ENCODE data around the gene TBL3. TPM values are rescaled to one million over a fixed set of nuclear protein-coding genes. Genes with fewer than 3 reads are reported as not detected.

The TBL3 gene
- total and polyA plus RNA-seq, 3 donors from 2014 or later, result 77.1 to 109 (median 83.4) TPM

- Histone ChIP-seq H3K27ac (peak within 1 kb of the TSS; percentile 86 to 97), H3K4me1 (peaks cover 20% of the 10 kb centered on the region), H3K27me3 (no peaks in the 10 kb centered on the region), H3K4me3 (peak within 1 kb of the TSS; percentile 64 to 96), H3K9me3 (no peaks in the 10 kb centered on the region), H3K36me3 (ENCODE audit: low read depth, missing control alignments) (no peaks in the 10 kb centered on the region)
- WGBS, 2 donors, result 0 to 1% methylated on average over 35 to 93 of the region's 97 CpGs
- DNase-seq, result peak; percentile 100
- intact Hi-C loops (cut with DNase I; ENCODE audit: low total_unique reads), result no loop called here
- TF ChIP-seq POLR2A (IDR thresholded peaks at IDR 0.05) (no peak), CTCF (IDR thresholded peaks at IDR 0.05) (no peak)
Measured at GRCh38 chr16:1964506-1965395, 7.1 kb upstream of the TBL3 start, which contains the start of gene RPS2. RPS2 (minus strand) TSS chr16:1964826; CDS start chr16:1964625, 201 bp downstream.

- Histone ChIP-seq H3K27me3 (no peaks in the 10 kb centered on the region), H3K36me3 (ENCODE audit: low read depth, missing control alignments) (no peaks in the 10 kb centered on the region), H3K4me1 (peaks cover 13% of the 10 kb centered on the region), H3K9me3 (no peaks in the 10 kb centered on the region), H3K4me3 (peak overlapping the region; percentile 64 to 96), H3K27ac (peak overlapping the region; percentile 86 to 97)
- TF ChIP-seq CTCF (IDR thresholded peaks at IDR 0.05), result no peak
- TF ChIP-seq POLR2A (IDR thresholded peaks at IDR 0.05), result no peak
- DNase-seq, result no peak
- intact Hi-C loops (cut with DNase I; ENCODE audit: low total_unique reads), result no loop called here
- 18 to 19% methylated on average over 24 of the region's 24 CpGs for WGBS, 2 donors
Measured at GRCh38 chr16:1965396-1966001, 6.4 kb upstream of the TBL3 start.

DNA sequence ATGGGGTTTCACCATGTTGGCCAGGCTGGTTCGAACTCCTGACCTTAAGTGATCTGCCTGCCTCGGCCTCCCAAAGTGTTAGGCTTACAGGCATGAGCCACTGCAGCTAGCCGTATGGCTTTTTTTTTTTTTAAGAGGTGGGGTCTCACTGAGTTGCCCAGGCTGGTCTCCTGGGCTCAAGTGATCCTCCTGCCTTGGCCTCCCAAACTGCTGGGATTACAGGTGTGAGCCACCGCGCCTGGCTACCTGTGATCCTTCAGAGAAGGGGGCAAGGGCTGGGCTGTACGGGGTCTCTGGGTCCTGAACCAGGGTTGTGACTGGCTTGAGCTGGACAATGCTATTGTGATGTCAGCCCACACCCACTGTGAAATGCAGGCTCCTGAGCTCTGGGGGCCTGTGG lies 5.4 kb upstream of the TBL3 start, which contains the start of gene RNF151:
TSS of gene RNF151 (plus strand) at position 397 of the 400 bp plus-strand sequence. CDS start 26 bp downstream, outside the sequence.
- H3K36me3 ChIP-seq (ENCODE audit: low read depth, missing control alignments), result no peaks in the 10 kb centered on the region
- H3K27me3 ChIP-seq, result no peaks in the 10 kb centered on the region
- peak within 1 kb of the TSS; percentile 64 to 96 for H3K4me3 ChIP-seq
- peaks cover 16% of the 10 kb centered on the region for H3K4me1 ChIP-seq
- DNase-seq, result no peak
- WGBS, 2 donors, result 95 to 96% methylated on average over 3 to 5 of the region's 6 CpGs
- intact Hi-C loops (cut with DNase I; ENCODE audit: low total_unique reads), result no loop called here
- no peak within 1 kb of the TSS for H3K27ac ChIP-seq
- no peaks in the 10 kb centered on the region for H3K9me3 ChIP-seq
- TF ChIP-seq POLR2A (IDR thresholded peaks at IDR 0.05), result no peak
- no peak for TF ChIP-seq CTCF (IDR thresholded peaks at IDR 0.05)

DNA sequence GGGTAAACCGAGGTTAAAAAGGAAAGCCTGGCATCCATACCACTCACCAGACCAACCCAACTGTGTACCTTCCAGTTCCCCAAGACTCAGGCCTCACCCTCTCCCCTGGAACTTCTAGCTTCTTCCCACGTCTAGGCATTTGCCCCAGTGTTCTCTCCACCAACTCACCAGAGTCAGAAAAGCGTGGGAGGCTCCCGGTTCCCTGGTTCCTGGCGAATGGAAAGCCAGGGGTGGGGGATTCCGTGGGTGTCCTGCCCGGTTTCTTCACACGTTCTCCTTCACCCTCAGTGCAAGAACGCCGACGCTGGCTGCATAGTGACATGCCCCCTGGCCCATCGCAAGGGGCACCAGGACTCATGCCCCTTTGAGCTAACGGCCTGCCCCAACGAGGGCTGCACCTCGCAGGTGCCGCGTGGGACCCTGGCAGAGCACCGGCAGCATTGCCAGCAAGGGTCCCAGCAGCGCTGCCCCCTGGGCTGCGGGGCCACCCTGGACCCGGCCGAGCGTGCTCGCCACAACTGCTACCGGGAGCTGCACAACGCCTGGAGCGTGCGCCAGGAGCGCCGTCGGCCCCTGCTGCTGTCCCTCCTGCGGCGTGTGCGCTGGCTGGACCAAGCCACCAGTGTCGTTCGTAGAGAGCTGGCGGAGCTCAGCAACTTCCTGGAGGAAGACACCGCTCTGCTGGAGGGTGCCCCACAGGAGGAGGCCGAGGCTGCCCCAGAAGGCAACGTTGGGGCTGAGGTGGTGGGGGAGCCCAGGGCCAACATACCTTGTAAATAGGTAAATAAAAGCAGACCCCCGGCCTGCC lies 3.5 kb upstream of the TBL3 start:
- H3K36me3 ChIP-seq (ENCODE audit: low read depth, missing control alignments), result no peaks in the 10 kb centered on the region
- H3K4me1 ChIP-seq, result peaks cover 24% of the 10 kb centered on the region
- no peak overlapping the region for H3K4me3 ChIP-seq
- TF ChIP-seq POLR2A (IDR thresholded peaks at IDR 0.05), result no peak
- no peak for TF ChIP-seq CTCF (IDR thresholded peaks at IDR 0.05)
- intact Hi-C loops (cut with DNase I; ENCODE audit: low total_unique reads), result no loop called here
- WGBS, 2 donors, result 85% methylated on average over 27 to 34 of the region's 41 CpGs
- H3K27me3 ChIP-seq, result no peaks in the 10 kb centered on the region
- no peaks in the 10 kb centered on the region for H3K9me3 ChIP-seq
- H3K27ac ChIP-seq, result no peak overlapping the region
- DNase-seq, result no peak
